HFFc6 (cell line): ENCODE results near the gene PRLR. TPM values are rescaled to one million over a fixed set of nuclear protein-coding genes. Genes with fewer than 3 reads are reported as not detected.
"Not testable (repeated sequence)": the region's sequence is repeated elsewhere in the genome, so short reads cannot be mapped to it uniquely, and the experiment has no call there.

Experiments used
- DNase-seq: peaks from one replicate; pipeline ENCODE4 v3.0.0-alpha.2; 2018
- H3K27ac Mint-ChIP-seq: 2 replicates; pipeline ENCODE4 v1.8.0; 2020; ENCODE audit warnings: mild to moderate bottlenecking, mixed read lengths
- H3K27me3 Mint-ChIP-seq: 2 replicates; pipeline ENCODE4 v1.8.0; 2021; ENCODE audit warnings: mild to moderate bottlenecking, moderate library complexity, mixed read lengths; ENCODE audit not compliant: insufficient read depth
- H3K36me3 Mint-ChIP-seq: 2 replicates; pipeline ENCODE4 v1.8.0; 2021; ENCODE audit warnings: low read depth, mixed read lengths
- H3K4me1 Mint-ChIP-seq: 2 replicates; pipeline ENCODE4 v1.8.0; 2020; ENCODE audit warnings: low read depth, mixed read lengths
- H3K4me3 Mint-ChIP-seq: 2 replicates; pipeline ENCODE4 v1.8.0; 2020; ENCODE audit warnings: mild to moderate bottlenecking, moderate library complexity, mixed read lengths
- H3K9me3 Mint-ChIP-seq: 2 replicates; pipeline ENCODE4 v1.8.0; 2020; ENCODE audit warnings: mild to moderate bottlenecking, mixed read lengths
- CTCF ChIP-seq: fragments of 200-600 bp; sonication (generic); IDR thresholded peaks from 2 replicates; pipeline ENCODE4 v1.5.0; 2021; ENCODE audit warnings: antibody characterized with exemption, mild to moderate bottlenecking
- total RNA-seq, 6 experiments: library from RNA; stranded (reverse); fragmentation: NEBNext Ultra II Directional; extraction: Animal tissue kit (Norgen Biotek cat#: 25700); gene quantifications; 2 replicates in 1 of 6; 3 replicates in 5 of 6; pipeline ENCODE4 v1.2.3, GENCODE V29; 2021

The PRLR gene
- total RNA-seq, 6 experiments from 2014 or later = 0.91 to 1.5 (median 1.3) TPM

GRCh38 chr5:35115920-35116319 is 114.4 kb downstream of the PRLR start:
- no peak for TF ChIP-seq CTCF
- peak overlapping the region; percentile 49 for H3K27ac Mint-ChIP-seq
- H3K4me1 Mint-ChIP-seq = peaks cover 55% of the 10 kb centered on the region
- H3K27me3 Mint-ChIP-seq = peaks cover 1% of the 10 kb centered on the region
- DNase-seq = no peak
- H3K9me3 Mint-ChIP-seq = no peaks in the 10 kb centered on the region
- H3K36me3 Mint-ChIP-seq = peaks cover 5% of the 10 kb centered on the region; the same call in 1 of the 2 replicates
- no peak overlapping the region for H3K4me3 Mint-ChIP-seq

GRCh38 chr5:35114698-35115097 is 115.6 kb downstream of the PRLR start:
- Mint-ChIP-seq H3K4me1 (peaks cover 43% of the 10 kb centered on the region), H3K4me3 (no peak overlapping the region), H3K36me3 (peaks cover 5% of the 10 kb centered on the region; the same call in 1 of the 2 replicates), H3K27ac (no peak overlapping the region), H3K9me3 (no peaks in the 10 kb centered on the region), H3K27me3 (peaks cover 1% of the 10 kb centered on the region)
- DNase-seq = no peak
- no peak for TF ChIP-seq CTCF

GRCh38 chr5:35112300-35112699 is 118.0 kb downstream of the PRLR start:
- H3K4me1 Mint-ChIP-seq = peaks cover 19% of the 10 kb centered on the region
- no peak overlapping the region for H3K4me3 Mint-ChIP-seq
- H3K27ac Mint-ChIP-seq = no peak overlapping the region
- H3K9me3 Mint-ChIP-seq = peaks cover 12% of the 10 kb centered on the region
- TF ChIP-seq CTCF = no peak
- H3K36me3 Mint-ChIP-seq = peaks cover under 1% of the 10 kb centered on the region; the same call in 1 of the 2 replicates
- peaks cover 4% of the 10 kb centered on the region for H3K27me3 Mint-ChIP-seq
- no peak for DNase-seq

GRCh38 chr5:35104550-35104949 is 125.7 kb downstream of the PRLR start:
- Mint-ChIP-seq H3K27me3 (peaks cover 16% of the 10 kb centered on the region), H3K9me3 (peaks cover 12% of the 10 kb centered on the region)
- H3K36me3 Mint-ChIP-seq, H3K4me3 Mint-ChIP-seq, H3K4me1 Mint-ChIP-seq, H3K27ac Mint-ChIP-seq, DNase-seq: not testable (repeated sequence)

- H3K27me3 Mint-ChIP-seq = peaks cover 16% of the 10 kb centered on the region
- no peak for TF ChIP-seq CTCF
- H3K4me3 Mint-ChIP-seq = no peak overlapping the region
- H3K27ac Mint-ChIP-seq = no peak overlapping the region
- no peak for DNase-seq
- H3K9me3 Mint-ChIP-seq = peaks cover 4% of the 10 kb centered on the region
- H3K36me3 Mint-ChIP-seq = no peaks in the 10 kb centered on the region; the same call in 1 of the 2 replicates
- H3K4me1 Mint-ChIP-seq = no peaks in the 10 kb centered on the region
These were observed 126.5 kb downstream of the PRLR start for GRCh38 chr5:35103637-35104299.

GRCh38 chr5:35101720-35102119 is 128.6 kb downstream of the PRLR start:
- H3K36me3 Mint-ChIP-seq, DNase-seq, H3K4me1 Mint-ChIP-seq, H3K4me3 Mint-ChIP-seq, H3K27ac Mint-ChIP-seq, H3K9me3 Mint-ChIP-seq: not testable (repeated sequence)
- peaks cover 11% of the 10 kb centered on the region for H3K27me3 Mint-ChIP-seq
